ENCODE measurements around the gene CCDC141. TPM values are rescaled to one million over a fixed set of nuclear protein-coding genes. Genes with fewer than 3 reads are reported as not detected.

The CCDC141 gene
- total and polyA plus RNA-seq, 2 experiments from 2014 or later, result 11.7 to 13.4 TPM

DNA sequence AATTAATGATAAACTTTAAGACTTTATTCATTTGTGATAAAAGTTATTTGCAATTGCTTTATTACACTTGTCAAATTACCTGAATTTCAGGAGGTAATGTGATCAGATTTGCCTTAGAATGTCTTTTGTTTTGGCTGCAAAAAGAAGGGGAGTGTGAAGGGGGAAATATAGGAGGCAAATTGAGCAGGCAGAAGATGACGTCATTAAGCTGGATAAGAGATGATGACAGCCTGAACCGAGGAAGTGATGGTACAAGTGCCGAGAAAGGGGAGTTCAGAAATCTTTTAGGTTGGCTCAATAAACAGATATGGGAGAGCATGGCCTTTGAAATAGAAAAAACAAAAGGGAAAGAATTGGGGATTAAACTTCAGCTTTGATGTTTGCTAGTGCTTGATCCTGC, 169.7 kb downstream of the CCDC141 start:
- ATAC-seq (no peak), DNase-seq (ENCODE audit: low spot score) (no peak)
- Mint-ChIP-seq H3K4me3 (no peak overlapping the region), H3K4me1 (peaks cover 3% of the 10 kb centered on the region; the same call in 2 of the 3 replicates), H3K9me3 (no peaks in the 10 kb centered on the region), H3K36me3 (ENCODE audit: low read depth) (no peaks in the 10 kb centered on the region; the same call in 1 of the 3 replicates), H3K27me3 (ENCODE audit: insufficient read depth, low read depth, poor library complexity) (peaks cover 1% of the 10 kb centered on the region), H3K27ac (no peak overlapping the region)
- no peaks in the 10 kb centered on the region for H4K20me1 ChIP-seq (replicated peaks; ENCODE audit: insufficient read depth)
- no peaks in the 10 kb centered on the region for H3K27me3 ChIP-seq (ENCODE audit: insufficient read depth)
- H3K27ac ChIP-seq (ENCODE audit: low read depth), result no peak overlapping the region
- no peaks in the 10 kb centered on the region for H3K9me2 ChIP-seq (ENCODE audit: insufficient read depth)
- no peaks in the 10 kb centered on the region for H3K79me2 ChIP-seq (replicated peaks; ENCODE audit: insufficient read depth)
- no peaks in the 10 kb centered on the region for H3K4me1 ChIP-seq (ENCODE audit: insufficient read depth)
- H3F3A ChIP-seq (replicated peaks; ENCODE audit: low read depth), result no peaks in the 10 kb centered on the region
- no peaks in the 10 kb centered on the region for H3K36me3 ChIP-seq (ENCODE audit: insufficient read depth)
- H3K4me3 ChIP-seq, result no peak overlapping the region
- TF ChIP-seq ZNF331 (CRISPR knock-in tag; IDR thresholded peaks at IDR 0.05; ENCODE audit: low read depth) (no peak), JUNB (IDR thresholded peaks at IDR 0.05; ENCODE audit: unreplicated experiment) (no peak), POLR2AphosphoS5 (IDR thresholded peaks at IDR 0.05; ENCODE audit: low read depth) (no peak), ZNF114 (CRISPR knock-in tag; IDR thresholded peaks at IDR 0.05) (no peak), CREB1 (CRISPR knock-in tag; IDR thresholded peaks at IDR 0.05; ENCODE audit: low read depth) (no peak), EZH2phosphoT487 (IDR thresholded peaks at IDR 0.05; ENCODE audit: unreplicated experiment) (no peak), EZH2 (IDR thresholded peaks at IDR 0.05; ENCODE audit: low read depth, unreplicated experiment) (no peak), NANOG (IDR thresholded peaks at IDR 0.05; ENCODE audit: borderline replicate concordance) (no peak), STAT1 (IDR thresholded peaks at IDR 0.05; ENCODE audit: unreplicated experiment) (no peak)
- TF ChIP-seq, protein P1, sequence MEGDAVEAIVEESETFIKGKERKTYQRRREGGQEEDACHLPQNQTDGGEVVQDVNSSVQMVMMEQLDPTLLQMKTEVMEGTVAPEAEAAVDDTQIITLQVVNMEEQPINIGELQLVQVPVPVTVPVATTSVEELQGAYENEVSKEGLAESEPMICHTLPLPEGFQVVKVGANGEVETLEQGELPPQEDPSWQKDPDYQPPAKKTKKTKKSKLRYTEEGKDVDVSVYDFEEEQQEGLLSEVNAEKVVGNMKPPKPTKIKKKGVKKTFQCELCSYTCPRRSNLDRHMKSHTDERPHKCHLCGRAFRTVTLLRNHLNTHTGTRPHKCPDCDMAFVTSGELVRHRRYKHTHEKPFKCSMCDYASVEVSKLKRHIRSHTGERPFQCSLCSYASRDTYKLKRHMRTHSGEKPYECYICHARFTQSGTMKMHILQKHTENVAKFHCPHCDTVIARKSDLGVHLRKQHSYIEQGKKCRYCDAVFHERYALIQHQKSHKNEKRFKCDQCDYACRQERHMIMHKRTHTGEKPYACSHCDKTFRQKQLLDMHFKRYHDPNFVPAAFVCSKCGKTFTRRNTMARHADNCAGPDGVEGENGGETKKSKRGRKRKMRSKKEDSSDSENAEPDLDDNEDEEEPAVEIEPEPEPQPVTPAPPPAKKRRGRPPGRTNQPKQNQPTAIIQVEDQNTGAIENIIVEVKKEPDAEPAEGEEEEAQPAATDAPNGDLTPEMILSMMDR (conservative IDR thresholded peaks at IDR 0.05; ENCODE audit: low read depth in 2 of 2), result no peak
- TF ChIP-seq, protein P2, sequence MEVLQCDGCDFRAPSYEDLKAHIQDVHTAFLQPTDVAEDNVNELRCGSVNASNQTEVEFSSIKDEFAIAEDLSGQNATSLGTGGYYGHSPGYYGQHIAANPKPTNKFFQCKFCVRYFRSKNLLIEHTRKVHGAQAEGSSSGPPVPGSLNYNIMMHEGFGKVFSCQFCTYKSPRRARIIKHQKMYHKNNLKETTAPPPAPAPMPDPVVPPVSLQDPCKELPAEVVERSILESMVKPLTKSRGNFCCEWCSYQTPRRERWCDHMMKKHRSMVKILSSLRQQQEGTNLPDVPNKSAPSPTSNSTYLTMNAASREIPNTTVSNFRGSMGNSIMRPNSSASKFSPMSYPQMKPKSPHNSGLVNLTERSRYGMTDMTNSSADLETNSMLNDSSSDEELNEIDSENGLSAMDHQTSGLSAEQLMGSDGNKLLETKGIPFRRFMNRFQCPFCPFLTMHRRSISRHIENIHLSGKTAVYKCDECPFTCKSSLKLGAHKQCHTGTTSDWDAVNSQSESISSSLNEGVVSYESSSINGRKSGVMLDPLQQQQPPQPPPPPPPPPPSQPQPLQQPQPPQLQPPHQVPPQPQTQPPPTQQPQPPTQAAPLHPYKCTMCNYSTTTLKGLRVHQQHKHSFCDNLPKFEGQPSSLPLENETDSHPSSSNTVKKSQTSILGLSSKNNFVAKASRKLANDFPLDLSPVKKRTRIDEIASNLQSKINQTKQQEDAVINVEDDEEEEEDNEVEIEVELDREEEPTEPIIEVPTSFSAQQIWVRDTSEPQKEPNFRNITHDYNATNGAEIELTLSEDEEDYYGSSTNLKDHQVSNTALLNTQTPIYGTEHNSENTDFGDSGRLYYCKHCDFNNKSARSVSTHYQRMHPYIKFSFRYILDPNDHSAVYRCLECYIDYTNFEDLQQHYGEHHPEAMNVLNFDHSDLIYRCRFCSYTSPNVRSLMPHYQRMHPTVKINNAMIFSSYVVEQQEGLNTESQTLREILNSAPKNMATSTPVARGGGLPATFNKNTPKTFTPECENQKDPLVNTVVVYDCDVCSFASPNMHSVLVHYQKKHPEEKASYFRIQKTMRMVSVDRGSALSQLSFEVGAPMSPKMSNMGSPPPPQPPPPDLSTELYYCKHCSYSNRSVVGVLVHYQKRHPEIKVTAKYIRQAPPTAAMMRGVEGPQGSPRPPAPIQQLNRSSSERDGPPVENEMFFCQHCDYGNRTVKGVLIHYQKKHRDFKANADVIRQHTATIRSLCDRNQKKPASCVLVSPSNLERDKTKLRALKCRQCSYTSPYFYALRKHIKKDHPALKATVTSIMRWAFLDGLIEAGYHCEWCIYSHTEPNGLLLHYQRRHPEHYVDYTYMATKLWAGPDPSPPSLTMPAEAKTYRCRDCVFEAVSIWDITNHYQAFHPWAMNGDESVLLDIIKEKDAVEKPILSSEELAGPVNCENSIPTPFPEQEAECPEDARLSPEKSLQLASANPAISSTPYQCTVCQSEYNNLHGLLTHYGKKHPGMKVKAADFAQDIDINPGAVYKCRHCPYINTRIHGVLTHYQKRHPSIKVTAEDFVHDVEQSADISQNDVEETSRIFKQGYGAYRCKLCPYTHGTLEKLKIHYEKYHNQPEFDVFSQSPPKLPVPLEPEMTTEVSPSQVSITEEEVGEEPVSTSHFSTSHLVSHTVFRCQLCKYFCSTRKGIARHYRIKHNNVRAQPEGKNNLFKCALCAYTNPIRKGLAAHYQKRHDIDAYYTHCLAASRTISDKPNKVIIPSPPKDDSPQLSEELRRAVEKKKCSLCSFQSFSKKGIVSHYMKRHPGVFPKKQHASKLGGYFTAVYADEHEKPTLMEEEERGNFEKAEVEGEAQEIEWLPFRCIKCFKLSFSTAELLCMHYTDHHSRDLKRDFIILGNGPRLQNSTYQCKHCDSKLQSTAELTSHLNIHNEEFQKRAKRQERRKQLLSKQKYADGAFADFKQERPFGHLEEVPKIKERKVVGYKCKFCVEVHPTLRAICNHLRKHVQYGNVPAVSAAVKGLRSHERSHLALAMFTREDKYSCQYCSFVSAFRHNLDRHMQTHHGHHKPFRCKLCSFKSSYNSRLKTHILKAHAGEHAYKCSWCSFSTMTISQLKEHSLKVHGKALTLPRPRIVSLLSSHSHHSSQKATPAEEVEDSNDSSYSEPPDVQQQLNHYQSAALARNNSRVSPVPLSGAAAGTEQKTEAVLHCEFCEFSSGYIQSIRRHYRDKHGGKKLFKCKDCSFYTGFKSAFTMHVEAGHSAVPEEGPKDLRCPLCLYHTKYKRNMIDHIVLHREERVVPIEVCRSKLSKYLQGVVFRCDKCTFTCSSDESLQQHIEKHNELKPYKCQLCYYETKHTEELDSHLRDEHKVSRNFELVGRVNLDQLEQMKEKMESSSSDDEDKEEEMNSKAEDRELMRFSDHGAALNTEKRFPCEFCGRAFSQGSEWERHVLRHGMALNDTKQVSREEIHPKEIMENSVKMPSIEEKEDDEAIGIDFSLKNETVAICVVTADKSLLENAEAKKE (CRISPR knock-in tag; IDR thresholded peaks at IDR 0.05), result no peak
- TF ChIP-seq, protein P3, sequence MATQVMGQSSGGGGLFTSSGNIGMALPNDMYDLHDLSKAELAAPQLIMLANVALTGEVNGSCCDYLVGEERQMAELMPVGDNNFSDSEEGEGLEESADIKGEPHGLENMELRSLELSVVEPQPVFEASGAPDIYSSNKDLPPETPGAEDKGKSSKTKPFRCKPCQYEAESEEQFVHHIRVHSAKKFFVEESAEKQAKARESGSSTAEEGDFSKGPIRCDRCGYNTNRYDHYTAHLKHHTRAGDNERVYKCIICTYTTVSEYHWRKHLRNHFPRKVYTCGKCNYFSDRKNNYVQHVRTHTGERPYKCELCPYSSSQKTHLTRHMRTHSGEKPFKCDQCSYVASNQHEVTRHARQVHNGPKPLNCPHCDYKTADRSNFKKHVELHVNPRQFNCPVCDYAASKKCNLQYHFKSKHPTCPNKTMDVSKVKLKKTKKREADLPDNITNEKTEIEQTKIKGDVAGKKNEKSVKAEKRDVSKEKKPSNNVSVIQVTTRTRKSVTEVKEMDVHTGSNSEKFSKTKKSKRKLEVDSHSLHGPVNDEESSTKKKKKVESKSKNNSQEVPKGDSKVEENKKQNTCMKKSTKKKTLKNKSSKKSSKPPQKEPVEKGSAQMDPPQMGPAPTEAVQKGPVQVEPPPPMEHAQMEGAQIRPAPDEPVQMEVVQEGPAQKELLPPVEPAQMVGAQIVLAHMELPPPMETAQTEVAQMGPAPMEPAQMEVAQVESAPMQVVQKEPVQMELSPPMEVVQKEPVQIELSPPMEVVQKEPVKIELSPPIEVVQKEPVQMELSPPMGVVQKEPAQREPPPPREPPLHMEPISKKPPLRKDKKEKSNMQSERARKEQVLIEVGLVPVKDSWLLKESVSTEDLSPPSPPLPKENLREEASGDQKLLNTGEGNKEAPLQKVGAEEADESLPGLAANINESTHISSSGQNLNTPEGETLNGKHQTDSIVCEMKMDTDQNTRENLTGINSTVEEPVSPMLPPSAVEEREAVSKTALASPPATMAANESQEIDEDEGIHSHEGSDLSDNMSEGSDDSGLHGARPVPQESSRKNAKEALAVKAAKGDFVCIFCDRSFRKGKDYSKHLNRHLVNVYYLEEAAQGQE (IDR thresholded peaks at IDR 0.05; ENCODE audit: unreplicated experiment), result no peak
- TF ChIP-seq, protein P4, sequence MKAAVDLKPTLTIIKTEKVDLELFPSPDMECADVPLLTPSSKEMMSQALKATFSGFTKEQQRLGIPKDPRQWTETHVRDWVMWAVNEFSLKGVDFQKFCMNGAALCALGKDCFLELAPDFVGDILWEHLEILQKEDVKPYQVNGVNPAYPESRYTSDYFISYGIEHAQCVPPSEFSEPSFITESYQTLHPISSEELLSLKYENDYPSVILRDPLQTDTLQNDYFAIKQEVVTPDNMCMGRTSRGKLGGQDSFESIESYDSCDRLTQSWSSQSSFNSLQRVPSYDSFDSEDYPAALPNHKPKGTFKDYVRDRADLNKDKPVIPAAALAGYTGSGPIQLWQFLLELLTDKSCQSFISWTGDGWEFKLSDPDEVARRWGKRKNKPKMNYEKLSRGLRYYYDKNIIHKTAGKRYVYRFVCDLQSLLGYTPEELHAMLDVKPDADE (IDR thresholded peaks at IDR 0.05), result no peak
- no peak overlapping the region for H2AFZ ChIP-seq
- H3K4me2 ChIP-seq, result no peak overlapping the region

All from GM23338 (cell line).